Measurements from ENCODE around the gene PTPRT.
"Not testable (repeated sequence)": the region's sequence is repeated elsewhere in the genome, so short reads cannot be mapped to it uniquely, and the experiment has no call there.

Gene PTPRT

GRCh38 chr20:42902509-42902908, 287.2 kb downstream of the PTPRT start:
- no peak for TF ChIP-seq CTCF (IDR thresholded peaks at IDR 0.05; ENCODE audit: borderline replicate concordance, control extremely low read depth, extremely low read depth, insufficient read depth, missing control alignments)
- in situ Hi-C loops (cut with MboI; ENCODE audit: low sequenced_read_pairs, unreplicated experiment) = no loop called here
- no peak for DNase-seq (ENCODE audit: low spot score)

- in situ Hi-C loops (cut with MboI; ENCODE audit: low sequenced_read_pairs, unreplicated experiment) = no loop called here
- TF ChIP-seq CTCF (IDR thresholded peaks at IDR 0.05; ENCODE audit: borderline replicate concordance, control extremely low read depth, extremely low read depth, insufficient read depth, missing control alignments) = no peak
- no peak for DNase-seq (ENCODE audit: low spot score)
These were observed 287.8 kb downstream of the PTPRT start for GRCh38 chr20:42901689-42902440.

GRCh38 chr20:42900764-42901163, 288.9 kb downstream of the PTPRT start:
- in situ Hi-C loops (cut with MboI; ENCODE audit: low sequenced_read_pairs, unreplicated experiment); DNase-seq (ENCODE audit: low spot score): not testable (repeated sequence)

GRCh38 chr20:42895020-42895419, 294.7 kb downstream of the PTPRT start:
- in situ Hi-C loops (cut with MboI; ENCODE audit: low sequenced_read_pairs, unreplicated experiment) = no loop called here
- DNase-seq (ENCODE audit: low spot score) = no peak
- TF ChIP-seq CTCF (IDR thresholded peaks at IDR 0.05; ENCODE audit: borderline replicate concordance, control extremely low read depth, extremely low read depth, insufficient read depth, missing control alignments) = no peak

- no peak for TF ChIP-seq CTCF (IDR thresholded peaks at IDR 0.05; ENCODE audit: borderline replicate concordance, control extremely low read depth, extremely low read depth, insufficient read depth, missing control alignments)
- DNase-seq (ENCODE audit: low spot score) = no peak
- in situ Hi-C loops (cut with MboI; ENCODE audit: low sequenced_read_pairs, unreplicated experiment) = no loop called here
These were observed 295.2 kb downstream of the PTPRT start for GRCh38 chr20:42894483-42894882.

GRCh38 chr20:42889517-42889916, 300.2 kb downstream of the PTPRT start:
- TF ChIP-seq CTCF (IDR thresholded peaks at IDR 0.05; ENCODE audit: borderline replicate concordance, control extremely low read depth, extremely low read depth, insufficient read depth, missing control alignments) = no peak
- in situ Hi-C loops (cut with MboI; ENCODE audit: low sequenced_read_pairs, unreplicated experiment) = no loop called here
- no peak for DNase-seq (ENCODE audit: low spot score)

- no peak for DNase-seq (ENCODE audit: low spot score)
- no peak for TF ChIP-seq CTCF (IDR thresholded peaks at IDR 0.05; ENCODE audit: borderline replicate concordance, control extremely low read depth, extremely low read depth, insufficient read depth, missing control alignments)
- in situ Hi-C loops (cut with MboI; ENCODE audit: low sequenced_read_pairs, unreplicated experiment) = no loop called here
These were observed 302.4 kb downstream of the PTPRT start for GRCh38 chr20:42887281-42887680.

Data from GM13976 (cell line).